Measurements from ENCODE around the gene SNCAIP.

DNA sequence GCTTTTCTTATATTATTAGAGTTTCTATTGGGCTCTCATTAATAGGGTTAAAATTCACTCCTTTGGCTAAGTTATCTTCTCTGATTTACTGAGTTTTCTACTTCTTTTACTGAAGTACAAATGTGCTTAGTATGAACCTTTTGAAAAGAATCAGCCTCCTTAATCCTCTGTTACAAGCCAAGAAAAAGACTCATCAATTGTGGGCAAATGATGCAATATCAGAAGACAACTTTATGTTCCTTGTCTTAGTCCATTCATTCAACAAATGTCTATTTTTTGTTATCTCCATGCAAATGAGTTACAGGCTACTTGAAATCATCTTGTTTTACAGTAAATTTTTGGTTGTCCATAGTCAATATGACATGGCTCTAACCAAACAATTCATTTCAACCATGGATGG, 40.3 kb downstream of the SNCAIP start:
- TF ChIP-seq POLR2A (IDR thresholded peaks at IDR 0.05; ENCODE audit: low read depth, low read length): no peak
- TF ChIP-seq TAF1 (IDR thresholded peaks at IDR 0.05; ENCODE audit: low read depth, low read length): no peak
- TF ChIP-seq POLR2AphosphoS5 (IDR thresholded peaks at IDR 0.05; ENCODE audit: low read depth, low read length): no peak
